ENCODE measurements around the gene ST6GALNAC2.

GRCh38 chr17:76614912-76615617 is 29.4 kb upstream of the ST6GALNAC2 start:
- TF ChIP-seq POLR2A (IDR thresholded peaks at IDR 0.05), result no peak
- no peak for TF ChIP-seq CTCF (IDR thresholded peaks at IDR 0.05)
